NCI-H2107 (cell line): Measurements from ENCODE around the gene SNX33.
A peak's percentile ranks its signal among the peaks of the same experiment; 100 is the strongest.
"Not testable (repeated sequence)": the region's sequence is repeated elsewhere in the genome, so short reads cannot be mapped to it uniquely, and the experiment has no call there.

Experiments
- DNase-seq: peaks from one replicate; lab custom pipeline; 2025; lab: John Stamatoyannopoulos, UW

The SNX33 gene

GRCh38 chr15:75661756-75662140 lies 14.0 kb downstream of the SNX33 start:
- no peak for DNase-seq

- no peak for DNase-seq
Measured at GRCh38 chr15:75662823-75663519, 15.3 kb downstream of the SNX33 start.

GRCh38 chr15:75663931-75664421 lies 16.3 kb downstream of the SNX33 start:
- no peak for DNase-seq

- DNase-seq = peak; percentile 26
Measured at GRCh38 chr15:75666823-75667501, 19.2 kb downstream of the SNX33 start.

- no peak for DNase-seq
Measured at GRCh38 chr15:75669191-75669878, 21.6 kb downstream of the SNX33 start.

GRCh38 chr15:75669879-75670212 lies 22.1 kb downstream of the SNX33 start:
- no peak for DNase-seq

- no peak for DNase-seq
Measured at GRCh38 chr15:75671730-75672602, 24.3 kb downstream of the SNX33 start.

- DNase-seq = no peak
Measured at GRCh38 chr15:75672646-75673425, 25.1 kb downstream of the SNX33 start.

- DNase-seq = no peak
Measured at GRCh38 chr15:75673426-75674235, 25.9 kb downstream of the SNX33 start.

- DNase-seq = no peak
Measured at GRCh38 chr15:75674366-75674765, 26.7 kb downstream of the SNX33 start.

GRCh38 chr15:75675579-75676404 lies 28.1 kb downstream of the SNX33 start:
- no peak for DNase-seq

- no peak for DNase-seq
Measured at GRCh38 chr15:75676688-75677464, 29.2 kb downstream of the SNX33 start.

GRCh38 chr15:75677465-75678323 lies 30.0 kb downstream of the SNX33 start:
- DNase-seq = no peak

- DNase-seq = not testable (repeated sequence)
Measured at GRCh38 chr15:75678324-75678690, 30.6 kb downstream of the SNX33 start.

- no peak for DNase-seq
Measured at GRCh38 chr15:75680007-75680789, 32.5 kb downstream of the SNX33 start.

- DNase-seq = no peak
Measured at GRCh38 chr15:75682181-75683135, 34.7 kb downstream of the SNX33 start.
